ENCODE data around the gene AREG.

The AREG gene

DNA sequence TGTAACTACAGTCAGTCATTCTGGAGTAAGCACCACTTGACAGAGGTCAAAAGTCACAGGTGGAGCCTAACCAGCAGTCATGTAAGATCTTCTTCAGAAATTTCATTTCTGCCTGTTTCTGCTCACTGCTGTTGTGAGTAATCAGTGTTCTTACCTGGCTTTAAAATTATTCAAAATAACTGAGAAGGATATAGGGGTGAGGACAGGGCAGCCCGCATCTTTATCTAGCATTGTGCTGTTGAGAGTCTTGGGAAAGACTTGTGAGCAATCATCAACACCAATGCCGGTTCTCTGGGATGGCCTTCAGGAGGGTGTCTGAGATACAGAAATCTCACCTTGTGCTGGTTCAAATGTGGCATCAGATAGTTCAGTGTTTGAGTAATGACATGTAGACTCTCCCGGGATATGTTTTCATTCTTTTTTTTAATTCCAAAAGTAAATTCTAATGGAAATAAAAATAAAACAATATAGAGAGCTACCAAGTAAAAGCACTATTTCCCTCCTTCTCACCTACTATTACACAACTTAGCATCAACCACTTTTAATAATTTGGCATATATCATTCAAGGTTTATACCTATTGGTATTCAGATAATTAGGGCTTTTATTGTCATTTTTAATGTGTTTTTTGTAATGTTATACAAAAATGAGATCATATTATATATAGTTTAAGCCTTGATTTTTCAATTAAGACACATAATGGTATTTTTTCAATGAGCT is 37.1 kb downstream of the AREG start:
- no peak overlapping the region for H3K4me3 ChIP-seq (ENCODE audit: low read depth, low read length)
- TF ChIP-seq, protein P1, sequence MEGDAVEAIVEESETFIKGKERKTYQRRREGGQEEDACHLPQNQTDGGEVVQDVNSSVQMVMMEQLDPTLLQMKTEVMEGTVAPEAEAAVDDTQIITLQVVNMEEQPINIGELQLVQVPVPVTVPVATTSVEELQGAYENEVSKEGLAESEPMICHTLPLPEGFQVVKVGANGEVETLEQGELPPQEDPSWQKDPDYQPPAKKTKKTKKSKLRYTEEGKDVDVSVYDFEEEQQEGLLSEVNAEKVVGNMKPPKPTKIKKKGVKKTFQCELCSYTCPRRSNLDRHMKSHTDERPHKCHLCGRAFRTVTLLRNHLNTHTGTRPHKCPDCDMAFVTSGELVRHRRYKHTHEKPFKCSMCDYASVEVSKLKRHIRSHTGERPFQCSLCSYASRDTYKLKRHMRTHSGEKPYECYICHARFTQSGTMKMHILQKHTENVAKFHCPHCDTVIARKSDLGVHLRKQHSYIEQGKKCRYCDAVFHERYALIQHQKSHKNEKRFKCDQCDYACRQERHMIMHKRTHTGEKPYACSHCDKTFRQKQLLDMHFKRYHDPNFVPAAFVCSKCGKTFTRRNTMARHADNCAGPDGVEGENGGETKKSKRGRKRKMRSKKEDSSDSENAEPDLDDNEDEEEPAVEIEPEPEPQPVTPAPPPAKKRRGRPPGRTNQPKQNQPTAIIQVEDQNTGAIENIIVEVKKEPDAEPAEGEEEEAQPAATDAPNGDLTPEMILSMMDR (IDR thresholded peaks at IDR 0.05; ENCODE audit: insufficient read depth, low read depth, low read length, missing control alignments): no peak
- DNase-seq (ENCODE audit: low read depth): no peak

DNA sequence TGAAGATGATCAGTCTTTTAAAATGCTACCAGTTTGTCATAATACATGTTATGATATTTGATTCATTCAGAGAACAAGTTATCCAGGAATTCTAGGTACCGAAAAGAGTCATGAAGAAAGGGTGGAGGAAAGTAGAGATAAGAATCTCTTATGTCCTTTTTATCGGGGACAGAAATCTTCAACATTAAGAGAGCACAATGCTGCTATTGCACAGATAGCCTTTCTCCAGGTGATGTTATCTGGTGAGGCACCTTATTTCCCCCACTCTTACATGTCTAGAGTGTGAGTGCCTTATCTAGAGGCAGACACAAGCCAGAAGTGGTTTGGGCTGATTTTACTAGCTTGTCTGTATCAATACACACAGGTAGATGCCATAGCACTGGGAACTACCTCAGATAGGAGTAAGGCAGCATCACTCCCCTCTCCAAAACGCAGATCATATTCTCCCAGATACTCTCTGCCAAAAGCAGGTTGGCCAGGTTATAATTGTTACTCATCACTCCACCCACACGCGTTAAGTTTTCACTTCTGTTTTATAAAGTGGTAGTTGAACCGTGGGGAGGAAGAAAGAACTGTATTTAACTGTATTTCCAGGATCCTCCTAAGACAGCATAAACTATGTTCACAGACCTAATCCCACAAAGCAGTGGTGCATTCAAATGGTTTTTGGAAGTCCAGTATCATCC is 38.4 kb downstream of the AREG start:
- DNase-seq (ENCODE audit: low read depth): no peak
- TF ChIP-seq, protein P1 (IDR thresholded peaks at IDR 0.05; ENCODE audit: insufficient read depth, low read depth, low read length, missing control alignments): no peak
- H3K4me3 ChIP-seq (ENCODE audit: low read depth, low read length): no peak overlapping the region

DNA sequence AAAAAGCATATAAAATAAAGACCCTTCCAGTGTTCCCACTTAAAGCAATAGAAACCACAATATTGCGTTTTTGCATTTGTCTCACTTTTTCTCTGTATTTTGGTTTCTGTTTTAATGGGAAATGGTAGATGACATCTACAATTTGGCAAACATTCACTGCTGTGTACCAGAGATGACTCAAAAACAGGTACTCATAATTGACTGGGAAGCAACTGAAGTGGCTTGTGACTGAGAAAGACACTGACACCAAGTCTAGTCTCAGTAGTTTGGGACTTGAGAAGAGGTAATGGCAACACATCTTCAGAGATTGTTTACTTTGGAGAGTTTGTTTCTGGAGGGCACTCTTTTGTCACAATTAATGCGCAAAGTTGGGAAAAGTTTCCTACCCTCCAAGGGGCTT is 42.0 kb downstream of the AREG start:
- no peak overlapping the region for H3K4me3 ChIP-seq (ENCODE audit: low read depth, low read length)
- TF ChIP-seq, protein P1 (IDR thresholded peaks at IDR 0.05; ENCODE audit: insufficient read depth, low read depth, low read length, missing control alignments): no peak
- DNase-seq (ENCODE audit: low read depth): no peak

DNA sequence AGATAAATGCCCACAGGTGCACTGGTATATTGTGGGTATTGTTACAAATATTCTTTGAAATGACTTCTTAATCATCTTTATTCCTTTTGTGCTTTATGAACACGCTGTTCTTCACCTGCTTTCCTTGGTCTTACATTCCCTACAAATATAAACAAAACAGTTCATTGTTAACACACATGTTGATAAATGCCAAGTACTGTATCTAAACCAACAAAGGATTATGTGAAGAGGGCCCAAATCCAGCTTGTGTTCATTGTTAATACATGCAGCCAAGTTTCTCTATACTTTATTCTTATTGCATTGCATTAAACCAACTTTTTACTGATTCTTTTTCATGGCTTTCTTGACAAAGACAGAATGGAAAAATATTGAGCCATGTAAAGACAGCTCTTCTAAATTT is 42.8 kb downstream of the AREG start:
- DNase-seq (ENCODE audit: low read depth): no peak
- no peak overlapping the region for H3K4me3 ChIP-seq (ENCODE audit: low read depth, low read length)
- TF ChIP-seq, protein P1 (IDR thresholded peaks at IDR 0.05; ENCODE audit: insufficient read depth, low read depth, low read length, missing control alignments): no peak

- DNase-seq (ENCODE audit: low read depth): no peak
- TF ChIP-seq, protein P1 (IDR thresholded peaks at IDR 0.05; ENCODE audit: insufficient read depth, low read depth, low read length, missing control alignments): no peak
- H3K4me3 ChIP-seq (ENCODE audit: low read depth, low read length): no peak overlapping the region
Observed at GRCh38 chr4:74490736-74491135, 45.8 kb downstream of the AREG start.

- TF ChIP-seq, protein P1 (IDR thresholded peaks at IDR 0.05; ENCODE audit: insufficient read depth, low read depth, low read length, missing control alignments): no peak
- H3K4me3 ChIP-seq (ENCODE audit: low read depth, low read length): no peak overlapping the region
- peak; percentile 2 for DNase-seq (ENCODE audit: low read depth)
Observed at GRCh38 chr4:74499986-74500781, 55.2 kb downstream of the AREG start.
